ENCODE data around the gene LCOR. TPM values are rescaled to one million over a fixed set of nuclear protein-coding genes. Genes with fewer than 3 reads are reported as not detected.

Gene LCOR
- total and polyA plus RNA-seq, 12 donors: 1.6 to 28.8 (median 23.7) TPM

DNA sequence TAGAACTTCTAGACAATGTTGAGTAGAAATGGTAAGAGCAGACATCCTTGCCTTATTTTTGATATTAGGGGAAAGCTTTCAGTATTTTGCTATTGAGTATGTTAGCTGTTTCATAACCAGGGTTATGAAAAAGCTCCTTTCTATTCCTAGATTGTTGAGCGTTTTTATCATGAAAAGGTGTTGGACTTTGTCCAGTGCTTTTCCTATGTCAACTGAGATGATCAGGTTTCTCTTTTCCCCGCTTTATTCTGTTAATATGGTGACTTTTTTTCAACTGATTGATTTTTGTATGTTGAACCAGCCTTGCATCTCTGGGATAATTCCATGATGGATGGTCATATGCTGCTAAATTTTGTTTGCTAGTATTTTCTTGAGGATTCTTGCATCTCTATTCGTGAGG lies 58.5 kb downstream of the LCOR start:
- ATAC-seq: no peak
- Histone ChIP-seq H3K36me3 (peaks cover 0 to 19% (median 0%) of the 10 kb centered on the region in 9 donors), H3K4me1 (peaks cover 0 to 11% (median 0%) of the 10 kb centered on the region in 9 donors), H3K27ac (no peak overlapping the region), H3K27me3 (no peaks in the 10 kb centered on the region), H3K9me3 (peaks cover 0 to 21% (median 11%) of the 10 kb centered on the region in 11 donors), H3K4me3 (no peak overlapping the region)
- TF ChIP-seq, protein P1, sequence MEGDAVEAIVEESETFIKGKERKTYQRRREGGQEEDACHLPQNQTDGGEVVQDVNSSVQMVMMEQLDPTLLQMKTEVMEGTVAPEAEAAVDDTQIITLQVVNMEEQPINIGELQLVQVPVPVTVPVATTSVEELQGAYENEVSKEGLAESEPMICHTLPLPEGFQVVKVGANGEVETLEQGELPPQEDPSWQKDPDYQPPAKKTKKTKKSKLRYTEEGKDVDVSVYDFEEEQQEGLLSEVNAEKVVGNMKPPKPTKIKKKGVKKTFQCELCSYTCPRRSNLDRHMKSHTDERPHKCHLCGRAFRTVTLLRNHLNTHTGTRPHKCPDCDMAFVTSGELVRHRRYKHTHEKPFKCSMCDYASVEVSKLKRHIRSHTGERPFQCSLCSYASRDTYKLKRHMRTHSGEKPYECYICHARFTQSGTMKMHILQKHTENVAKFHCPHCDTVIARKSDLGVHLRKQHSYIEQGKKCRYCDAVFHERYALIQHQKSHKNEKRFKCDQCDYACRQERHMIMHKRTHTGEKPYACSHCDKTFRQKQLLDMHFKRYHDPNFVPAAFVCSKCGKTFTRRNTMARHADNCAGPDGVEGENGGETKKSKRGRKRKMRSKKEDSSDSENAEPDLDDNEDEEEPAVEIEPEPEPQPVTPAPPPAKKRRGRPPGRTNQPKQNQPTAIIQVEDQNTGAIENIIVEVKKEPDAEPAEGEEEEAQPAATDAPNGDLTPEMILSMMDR (IDR thresholded peaks at IDR 0.05): no peak
- WGBS, 2 donors: 78% methylated on average over 3 of the region's 3 CpGs
- intact Hi-C loops (cut with DNase I): no loop called here
- no peak for DNase-seq

DNA sequence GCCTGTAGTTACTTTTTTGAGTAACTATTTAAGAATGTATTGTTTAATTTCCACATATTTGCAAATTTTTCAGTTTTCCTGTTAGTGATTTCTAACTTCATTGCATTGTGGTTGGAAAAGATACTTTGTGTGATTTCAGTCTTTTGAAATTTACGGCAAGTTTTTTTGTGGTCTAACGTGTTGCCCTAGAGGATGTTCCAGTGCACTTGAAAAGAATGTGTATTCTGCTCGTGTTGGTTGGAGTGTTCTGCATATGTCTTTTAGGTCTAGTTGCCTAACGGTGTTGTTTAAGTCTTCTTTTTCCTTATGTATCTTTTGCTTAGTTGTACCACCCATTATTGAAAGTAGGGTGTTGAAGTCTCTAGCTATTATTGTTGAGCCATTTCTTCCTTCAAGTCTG lies 59.7 kb downstream of the LCOR start:
- ATAC-seq: no peak
- Histone ChIP-seq H3K4me1 (peaks cover 0 to 11% (median 1%) of the 10 kb centered on the region in 9 donors), H3K27me3 (no peaks in the 10 kb centered on the region), H3K9me3 (peaks cover 0 to 21% (median 11%) of the 10 kb centered on the region in 11 donors), H3K4me3 (no peak overlapping the region), H3K36me3 (peaks cover 0 to 19% (median 0%) of the 10 kb centered on the region in 9 donors), H3K27ac (no peak overlapping the region)
- no peak for DNase-seq
- 82 to 95% methylated on average over 4 of the region's 4 CpGs for WGBS, 2 donors
- TF ChIP-seq, protein P1 (IDR thresholded peaks at IDR 0.05): no peak
- intact Hi-C loops (cut with DNase I): no loop called here

DNA sequence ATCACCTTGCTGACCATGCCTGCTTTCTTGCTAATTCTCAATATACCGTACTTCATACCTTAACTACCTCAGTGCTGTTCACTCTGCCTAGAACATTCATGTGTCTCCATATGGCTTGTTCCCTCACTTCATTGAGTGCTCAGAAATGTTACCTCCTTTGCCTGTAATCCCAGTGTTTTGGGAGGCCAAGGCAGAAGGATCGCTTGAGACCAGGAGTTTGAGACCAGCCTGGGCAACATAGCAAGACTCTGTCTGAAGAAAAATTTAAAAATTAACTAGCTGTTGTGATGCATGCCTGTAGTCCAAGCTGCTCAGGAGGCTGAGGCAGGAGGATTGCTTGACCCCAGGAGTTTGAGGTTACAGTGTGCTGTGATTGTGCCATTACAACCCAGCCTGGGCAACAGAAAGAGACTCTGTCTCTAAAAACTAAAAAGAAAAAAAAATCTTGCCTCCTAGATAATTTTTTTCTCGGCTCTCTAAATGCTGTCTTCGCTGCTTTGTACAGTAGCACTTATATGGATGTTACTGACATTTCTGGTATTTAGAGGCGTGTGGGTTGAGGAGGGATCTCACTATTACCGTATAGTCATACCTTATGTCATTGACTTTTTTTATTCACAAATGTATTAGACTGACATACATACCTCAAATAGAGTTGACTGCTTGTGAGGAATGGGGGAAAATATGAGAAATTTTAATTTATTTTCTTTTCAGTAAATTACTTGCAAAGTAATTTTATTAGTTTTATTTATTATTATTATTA lies 63.7 kb downstream of the LCOR start:
- H3K4me1 ChIP-seq: peaks cover 0 to 30% (median 12%) of the 10 kb centered on the region in 9 donors
- no peak overlapping the region for H3K4me3 ChIP-seq
- DNase-seq (no peak), ATAC-seq (no peak)
- intact Hi-C loops (cut with DNase I): no loop called here
- H3K36me3 ChIP-seq: peaks cover 0 to 9% (median 0%) of the 10 kb centered on the region in 9 donors
- TF ChIP-seq, protein P1 (IDR thresholded peaks at IDR 0.05): no peak
- 94 to 97% methylated on average over 6 of the region's 6 CpGs for WGBS, 2 donors
- H3K27me3 ChIP-seq: no peaks in the 10 kb centered on the region
- peaks cover 0 to 19% (median 11%) of the 10 kb centered on the region in 11 donors for H3K9me3 ChIP-seq
- H3K27ac ChIP-seq: no peak overlapping the region

DNA sequence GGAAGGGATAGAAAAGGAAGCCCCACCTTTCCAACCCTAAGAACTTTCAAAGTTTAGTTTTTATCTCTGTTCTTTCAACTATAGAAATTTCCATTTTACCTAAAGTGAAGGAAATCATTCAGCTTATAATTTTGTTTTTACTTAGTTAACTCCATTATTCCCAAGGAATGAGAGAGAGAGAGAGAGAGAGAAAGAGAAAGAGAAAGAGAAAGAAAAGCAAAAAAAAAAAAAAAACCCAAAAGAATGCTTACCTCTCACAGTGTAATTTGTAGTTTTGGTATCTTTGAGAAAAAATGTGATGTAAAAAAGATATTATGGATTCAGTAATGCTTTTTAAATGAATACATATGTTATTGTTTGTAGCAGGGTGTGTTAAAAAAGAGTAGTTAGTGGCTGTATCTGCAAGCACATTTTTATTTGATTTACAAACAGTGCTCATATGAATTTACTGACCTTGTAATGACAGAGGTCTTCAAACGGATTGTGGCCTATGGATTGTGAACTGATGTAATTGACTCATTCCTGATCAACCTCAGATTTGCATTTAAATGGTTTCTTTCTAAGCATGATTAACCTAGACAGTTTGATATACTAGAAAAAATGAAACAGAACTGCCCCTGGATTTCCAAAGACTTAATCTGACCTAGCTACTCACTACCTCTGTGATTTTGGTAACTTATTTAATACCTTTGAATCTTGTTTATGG lies 64.9 kb downstream of the LCOR start:
- no peaks in the 10 kb centered on the region for H3K27me3 ChIP-seq
- 38 to 58% methylated on average over 1 of the region's 1 CpG for WGBS, 2 donors
- intact Hi-C loops (cut with DNase I): no loop called here
- DNase-seq (no peak), ATAC-seq (no peak)
- no peak overlapping the region for H3K4me3 ChIP-seq
- peaks cover 0 to 9% (median 0%) of the 10 kb centered on the region in 9 donors for H3K36me3 ChIP-seq
- peaks cover 0 to 16% (median 8%) of the 10 kb centered on the region in 11 donors for H3K9me3 ChIP-seq
- TF ChIP-seq, protein P1 (IDR thresholded peaks at IDR 0.05): no peak
- H3K27ac ChIP-seq: no peak overlapping the region
- peaks cover 0 to 30% (median 12%) of the 10 kb centered on the region in 9 donors for H3K4me1 ChIP-seq
